Measurements from ENCODE around the gene NEURL3.
A peak's percentile ranks its signal among the peaks of the same experiment; 100 is the strongest.

The NEURL3 gene

DNA sequence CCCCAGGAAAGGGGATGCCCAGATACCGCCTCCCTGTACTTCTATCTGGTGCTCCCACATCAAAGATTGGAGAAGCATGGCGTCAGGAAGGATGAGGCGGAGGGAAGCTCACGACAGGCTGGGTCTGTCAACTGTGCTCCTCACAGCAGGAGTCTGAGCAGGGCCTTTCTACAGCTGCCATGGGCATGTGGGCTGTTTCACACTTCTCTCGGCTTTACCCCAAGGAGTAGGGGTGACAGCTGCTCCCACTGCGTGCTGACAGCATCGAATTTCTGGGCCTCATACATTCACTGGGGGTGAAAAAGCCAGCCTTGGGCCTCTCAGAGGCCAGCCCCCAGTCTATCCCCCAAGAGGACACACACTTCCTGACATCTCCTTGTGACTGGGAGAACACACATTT is 21.1 kb downstream of the NEURL3 start:
- TF ChIP-seq, protein P1, sequence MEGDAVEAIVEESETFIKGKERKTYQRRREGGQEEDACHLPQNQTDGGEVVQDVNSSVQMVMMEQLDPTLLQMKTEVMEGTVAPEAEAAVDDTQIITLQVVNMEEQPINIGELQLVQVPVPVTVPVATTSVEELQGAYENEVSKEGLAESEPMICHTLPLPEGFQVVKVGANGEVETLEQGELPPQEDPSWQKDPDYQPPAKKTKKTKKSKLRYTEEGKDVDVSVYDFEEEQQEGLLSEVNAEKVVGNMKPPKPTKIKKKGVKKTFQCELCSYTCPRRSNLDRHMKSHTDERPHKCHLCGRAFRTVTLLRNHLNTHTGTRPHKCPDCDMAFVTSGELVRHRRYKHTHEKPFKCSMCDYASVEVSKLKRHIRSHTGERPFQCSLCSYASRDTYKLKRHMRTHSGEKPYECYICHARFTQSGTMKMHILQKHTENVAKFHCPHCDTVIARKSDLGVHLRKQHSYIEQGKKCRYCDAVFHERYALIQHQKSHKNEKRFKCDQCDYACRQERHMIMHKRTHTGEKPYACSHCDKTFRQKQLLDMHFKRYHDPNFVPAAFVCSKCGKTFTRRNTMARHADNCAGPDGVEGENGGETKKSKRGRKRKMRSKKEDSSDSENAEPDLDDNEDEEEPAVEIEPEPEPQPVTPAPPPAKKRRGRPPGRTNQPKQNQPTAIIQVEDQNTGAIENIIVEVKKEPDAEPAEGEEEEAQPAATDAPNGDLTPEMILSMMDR (IDR thresholded peaks at IDR 0.05; ENCODE audit: control insufficient read depth, insufficient read depth, low read depth, low read length, missing control alignments): no peak
- no peak for DNase-seq (ENCODE audit: low read depth)
- H3K4me3 ChIP-seq (ENCODE audit: control insufficient read depth, low read depth, low read length): no peak overlapping the region

DNA sequence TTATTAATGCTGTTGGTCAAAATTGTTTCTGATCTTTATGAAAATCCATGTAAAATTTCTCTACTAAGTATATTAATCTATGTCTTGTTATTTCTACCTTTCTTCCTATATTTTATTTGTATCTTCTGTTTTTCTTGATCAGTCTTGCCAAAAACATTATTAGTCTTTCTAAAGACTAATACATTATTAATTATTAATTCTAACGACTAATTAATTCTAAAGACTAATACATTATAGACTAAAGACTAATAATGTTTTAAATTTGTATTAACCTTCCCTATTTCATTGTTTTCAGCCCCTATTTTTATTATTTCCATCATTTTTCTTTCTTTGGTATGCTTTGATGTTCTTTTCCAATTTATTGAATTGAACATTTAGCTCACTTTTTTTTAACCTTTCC is 27.7 kb downstream of the NEURL3 start:
- DNase-seq (ENCODE audit: low read depth): no peak
- TF ChIP-seq, protein P1 (IDR thresholded peaks at IDR 0.05; ENCODE audit: control insufficient read depth, insufficient read depth, low read depth, low read length, missing control alignments): no peak
- no peak overlapping the region for H3K4me3 ChIP-seq (ENCODE audit: control insufficient read depth, low read depth, low read length)

DNA sequence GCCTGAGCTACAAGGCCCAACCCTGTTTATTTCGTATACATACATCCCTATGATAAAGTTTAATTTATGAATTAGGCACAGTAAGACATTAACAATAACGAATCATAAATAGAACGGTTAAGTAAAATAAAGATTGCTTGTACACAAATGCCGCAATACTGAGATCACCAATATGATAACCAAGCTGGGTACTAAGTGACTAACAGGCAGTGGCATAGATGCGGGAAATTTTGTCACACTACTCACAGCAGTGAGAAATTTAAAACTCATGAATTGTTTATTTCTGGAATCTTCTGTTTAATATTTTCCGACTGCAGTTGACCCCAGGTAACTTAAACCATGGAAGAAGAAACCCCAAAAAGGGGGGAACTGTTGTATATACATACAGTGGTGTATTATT is 33.4 kb downstream of the NEURL3 start:
- no peak overlapping the region for H3K4me3 ChIP-seq (ENCODE audit: control insufficient read depth, low read depth, low read length)
- TF ChIP-seq, protein P1 (IDR thresholded peaks at IDR 0.05; ENCODE audit: control insufficient read depth, insufficient read depth, low read depth, low read length, missing control alignments): no peak
- DNase-seq (ENCODE audit: low read depth): no peak

DNA sequence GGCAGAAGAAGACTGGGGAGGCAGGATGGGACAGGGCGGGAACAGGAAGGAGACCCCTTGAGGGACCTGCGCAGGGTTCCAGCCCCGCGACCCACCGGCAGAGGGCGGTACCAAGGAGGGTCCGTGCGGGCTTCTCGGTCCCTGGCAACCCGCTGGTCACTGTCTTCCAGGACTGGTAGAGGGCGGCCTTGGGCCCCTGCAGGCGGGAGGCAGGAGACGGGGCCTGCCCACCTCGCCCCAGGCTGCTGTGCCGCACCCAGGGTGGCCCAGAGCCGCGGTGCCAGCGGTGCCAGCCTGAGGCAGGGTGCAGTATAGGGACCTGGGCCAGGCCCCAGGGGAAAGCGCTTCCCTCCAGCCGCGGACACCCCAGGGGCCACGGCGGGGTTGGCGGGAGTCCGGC is 34.5 kb downstream of the NEURL3 start:
- TF ChIP-seq, protein P1 (IDR thresholded peaks at IDR 0.05; ENCODE audit: control insufficient read depth, insufficient read depth, low read depth, low read length, missing control alignments): peak; percentile 58
- DNase-seq (ENCODE audit: low read depth): no peak
- H3K4me3 ChIP-seq (ENCODE audit: control insufficient read depth, low read depth, low read length): no peak overlapping the region

DNA sequence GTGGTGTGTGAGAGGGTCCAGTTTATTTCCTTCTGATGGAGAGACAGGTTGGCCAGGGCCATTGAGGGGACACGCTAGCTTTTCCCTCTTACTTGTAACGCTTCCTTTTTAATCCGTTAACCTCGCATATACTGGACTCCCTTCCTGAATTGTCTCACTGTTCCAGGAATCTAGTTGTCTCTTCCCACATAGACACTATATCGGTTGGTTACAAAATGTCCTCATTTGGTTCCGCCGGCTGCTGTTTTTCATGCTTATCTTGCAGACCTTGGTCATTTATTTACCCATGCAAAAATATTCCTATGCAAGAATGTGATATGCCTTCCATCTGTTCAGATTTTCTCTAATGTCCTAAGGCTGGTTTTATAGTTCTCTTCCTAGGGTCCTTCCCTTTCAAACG is 35.0 kb downstream of the NEURL3 start:
- DNase-seq (ENCODE audit: low read depth): no peak
- no peak overlapping the region for H3K4me3 ChIP-seq (ENCODE audit: control insufficient read depth, low read depth, low read length)
- TF ChIP-seq, protein P1 (IDR thresholded peaks at IDR 0.05; ENCODE audit: control insufficient read depth, insufficient read depth, low read depth, low read length, missing control alignments): no peak

DNA sequence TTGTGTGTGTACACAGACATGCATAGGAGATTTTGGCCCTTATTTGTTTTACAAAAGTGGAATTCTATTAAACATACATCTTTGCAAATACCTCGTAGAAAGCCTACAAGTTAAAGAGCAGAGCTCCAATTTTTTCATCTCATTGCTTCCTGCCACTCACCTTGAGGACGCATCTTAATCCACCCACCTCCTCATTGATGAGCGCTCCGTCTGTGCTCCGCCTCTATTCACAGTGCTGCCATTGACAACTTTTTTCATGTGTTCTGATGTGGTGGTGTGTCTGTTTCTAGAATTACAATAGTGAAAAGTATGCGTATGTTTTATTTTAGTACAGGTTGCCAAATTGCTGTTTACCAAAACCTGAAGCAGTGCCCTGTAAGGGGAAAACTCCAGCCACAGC is 36.3 kb downstream of the NEURL3 start:
- no peak for DNase-seq (ENCODE audit: low read depth)
- TF ChIP-seq, protein P1 (IDR thresholded peaks at IDR 0.05; ENCODE audit: control insufficient read depth, insufficient read depth, low read depth, low read length, missing control alignments): no peak
- H3K4me3 ChIP-seq (ENCODE audit: control insufficient read depth, low read depth, low read length): no peak overlapping the region

DNA sequence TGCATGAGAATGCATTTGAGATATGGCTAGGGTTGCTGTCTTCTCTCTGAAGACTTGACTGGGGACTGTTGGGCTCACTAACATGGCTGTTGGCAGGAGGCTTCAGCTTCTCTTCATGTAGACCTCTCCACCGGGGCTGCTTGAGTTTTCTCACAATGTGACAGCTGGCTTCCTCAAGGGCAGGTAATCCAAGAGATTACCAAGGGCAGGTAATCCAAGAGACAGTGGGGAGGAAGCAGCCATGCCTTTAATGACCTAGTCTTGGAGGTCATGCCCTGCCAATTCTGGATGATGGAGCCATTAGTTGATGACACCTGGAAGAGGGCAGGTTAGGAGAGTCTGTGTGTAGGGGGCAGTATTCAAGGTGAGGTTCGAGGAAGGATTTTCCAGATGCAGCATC is 40.5 kb downstream of the NEURL3 start:
- TF ChIP-seq, protein P1 (IDR thresholded peaks at IDR 0.05; ENCODE audit: control insufficient read depth, insufficient read depth, low read depth, low read length, missing control alignments): no peak

More for the DNA sequence above, 40.5 kb downstream of the NEURL3 start:
- H3K4me3 ChIP-seq (ENCODE audit: control insufficient read depth, low read depth, low read length): no peak overlapping the region
- no peak for DNase-seq (ENCODE audit: low read depth)

Data from AG09309 (cell line).